BE2C (cell line): ENCODE measurements around the gene MRFAP1L1.

Experiments used
- DNase-seq: peaks from one replicate; pipeline ENCODE4 v3.0.0-alpha.2; 2020
- H3K27me3 ChIP-seq: fragments of 250-450 bp; sonication (Bioruptor Pico); 2 replicates; pipeline ENCODE4 v1.5.1; 2020; ENCODE audit warnings: mild to moderate bottlenecking
- H3K36me3 ChIP-seq: fragments of 250-450 bp; sonication (Bioruptor Pico); 2 replicates; pipeline ENCODE4 v1.5.1; 2020; ENCODE audit warnings: mild to moderate bottlenecking
- H3K4me1 ChIP-seq: fragments of 250-450 bp; sonication (Bioruptor Pico); 2 replicates; pipeline ENCODE4 v1.5.1; 2020
- H3K4me3 ChIP-seq: 2 replicates; pipeline ENCODE4 v1.5.1; 2011; ENCODE audit warnings: low read depth, low read length
- H3K9me3 ChIP-seq: fragments of 250-450 bp; sonication (Bioruptor Pico); 2 replicates; pipeline ENCODE4 v1.5.1; 2020
- CTCF ChIP-seq: IDR thresholded peaks from 2 replicates; pipeline ENCODE4 v1.5.1; 2012; ENCODE audit warnings: mild to moderate bottlenecking, low read depth, low read length

Gene MRFAP1L1

GRCh38 chr4:6686104-6686787, 23.4 kb downstream of the MRFAP1L1 start:
- H3K27me3 ChIP-seq, result no peaks in the 10 kb centered on the region
- peaks cover 11% of the 10 kb centered on the region for H3K4me1 ChIP-seq
- H3K9me3 ChIP-seq, result no peaks in the 10 kb centered on the region
- no peak overlapping the region for H3K4me3 ChIP-seq
- DNase-seq, result no peak
- no peaks in the 10 kb centered on the region for H3K36me3 ChIP-seq
- TF ChIP-seq CTCF, result no peak

- TF ChIP-seq CTCF, result no peak
Measured at GRCh38 chr4:6684656-6685055, 25.0 kb downstream of the MRFAP1L1 start.

GRCh38 chr4:6682862-6683590, 26.6 kb downstream of the MRFAP1L1 start:
- Histone ChIP-seq H3K36me3 (no peaks in the 10 kb centered on the region), H3K9me3 (no peaks in the 10 kb centered on the region), H3K4me1 (no peaks in the 10 kb centered on the region; the same call in 1 of the 2 replicates), H3K27me3 (no peaks in the 10 kb centered on the region), H3K4me3 (no peak overlapping the region)
- no peak for DNase-seq
- no peak for TF ChIP-seq CTCF

More at GRCh38 chr4:6684656-6685055, 25.0 kb downstream of the MRFAP1L1 start:
- DNase-seq, result no peak
- Histone ChIP-seq H3K9me3 (no peaks in the 10 kb centered on the region), H3K36me3 (no peaks in the 10 kb centered on the region), H3K4me3 (no peak overlapping the region), H3K27me3 (no peaks in the 10 kb centered on the region), H3K4me1 (peaks cover 11% of the 10 kb centered on the region)

- H3K4me3 ChIP-seq, result no peak overlapping the region
- DNase-seq, result no peak
- no peaks in the 10 kb centered on the region for H3K4me1 ChIP-seq
- peaks cover 4% of the 10 kb centered on the region for H3K36me3 ChIP-seq
- no peaks in the 10 kb centered on the region for H3K27me3 ChIP-seq
- no peak for TF ChIP-seq CTCF
- H3K9me3 ChIP-seq, result no peaks in the 10 kb centered on the region
Measured at GRCh38 chr4:6681191-6681590, 28.5 kb downstream of the MRFAP1L1 start.

- H3K27me3 ChIP-seq, result no peaks in the 10 kb centered on the region
- no peak for DNase-seq
- no peaks in the 10 kb centered on the region for H3K4me1 ChIP-seq
- TF ChIP-seq CTCF, result peak; percentile 40
- H3K4me3 ChIP-seq, result no peak overlapping the region
- peaks cover 11% of the 10 kb centered on the region for H3K36me3 ChIP-seq
- H3K9me3 ChIP-seq, result no peaks in the 10 kb centered on the region
Measured at GRCh38 chr4:6680372-6681034, 29.2 kb downstream of the MRFAP1L1 start.
